IMR-90 (cell line): ENCODE data around the gene HTR3E.

Experiments
- BHLHE40 ChIP-seq: fragments of 150-350 bp; IDR thresholded peaks from 2 replicates; pipeline ENCODE4 v1.6.1; 2016; ENCODE audit warnings: mild to moderate bottlenecking, low read depth, low read length
- CEBPB ChIP-seq: IDR thresholded peaks from 2 replicates; pipeline ENCODE4 v1.6.1; 2012; ENCODE audit warnings: low read depth, low read length, improper control_type of control experiment
- CTCF ChIP-seq: conservative IDR thresholded peaks from 2 replicates; pipeline ENCODE4 v1.5.1; 2012; ENCODE audit warnings: mild to moderate bottlenecking, low read depth, low read length, improper control_type of control experiment
- FOS ChIP-seq: fragments of 150-350 bp; IDR thresholded peaks from 2 replicates; pipeline ENCODE4 v1.6.1; 2016; ENCODE audit warnings: low read depth, low read length
- MAFK ChIP-seq: IDR thresholded peaks from 2 replicates; pipeline ENCODE4 v1.6.1; 2012; ENCODE audit warnings: low read depth, low read length, improper control_type of control experiment
- MAZ ChIP-seq: IDR thresholded peaks from 2 replicates; pipeline ENCODE4 v1.6.1; 2012; ENCODE audit warnings: low read depth, mild to moderate bottlenecking, low read length, improper control_type of control experiment, moderate library complexity, borderline replicate concordance
- MXI1 ChIP-seq: IDR thresholded peaks from 2 replicates; pipeline ENCODE4 v1.6.1; 2012; ENCODE audit warnings: low read depth, mild to moderate bottlenecking, low read length, moderate library complexity, borderline replicate concordance
- NFE2L2 ChIP-seq: fragments of 150-350 bp; IDR thresholded peaks from 2 replicates; pipeline ENCODE4 v1.6.1; 2016; ENCODE audit warnings: low read depth, mild to moderate bottlenecking, low read length
- POLR2A ChIP-seq: IDR thresholded peaks from 2 replicates; pipeline ENCODE4 v1.6.1; 2012; ENCODE audit warnings: mild to moderate bottlenecking, low read depth, low read length
- RAD21 ChIP-seq: IDR thresholded peaks from 2 replicates; pipeline ENCODE4 v1.6.1; 2012; ENCODE audit warnings: low read length, improper control_type of control experiment
- RCOR1 ChIP-seq: IDR thresholded peaks from 2 replicates; pipeline ENCODE4 v1.6.1; 2012; ENCODE audit warnings: mild to moderate bottlenecking, low read length, improper control_type of control experiment; ENCODE audit not compliant: insufficient replicate concordance
- RFX5 ChIP-seq: IDR thresholded peaks from 2 replicates; pipeline ENCODE4 v1.8.0; 2012; ENCODE audit warnings: low read depth, mild to moderate bottlenecking, low read length, moderate library complexity
- SMC3 ChIP-seq: fragments of 150-350 bp; IDR thresholded peaks from 2 replicates; pipeline ENCODE4 v1.6.1; 2016; ENCODE audit warnings: low read depth, mild to moderate bottlenecking, antibody characterized with exemption, low read length, moderate library complexity
- USF2 ChIP-seq: fragments of 150-350 bp; IDR thresholded peaks from 2 replicates; pipeline ENCODE4 v1.6.1; 2017; ENCODE audit warnings: mild to moderate bottlenecking, antibody characterized with exemption, low read length, low read depth

DNA sequence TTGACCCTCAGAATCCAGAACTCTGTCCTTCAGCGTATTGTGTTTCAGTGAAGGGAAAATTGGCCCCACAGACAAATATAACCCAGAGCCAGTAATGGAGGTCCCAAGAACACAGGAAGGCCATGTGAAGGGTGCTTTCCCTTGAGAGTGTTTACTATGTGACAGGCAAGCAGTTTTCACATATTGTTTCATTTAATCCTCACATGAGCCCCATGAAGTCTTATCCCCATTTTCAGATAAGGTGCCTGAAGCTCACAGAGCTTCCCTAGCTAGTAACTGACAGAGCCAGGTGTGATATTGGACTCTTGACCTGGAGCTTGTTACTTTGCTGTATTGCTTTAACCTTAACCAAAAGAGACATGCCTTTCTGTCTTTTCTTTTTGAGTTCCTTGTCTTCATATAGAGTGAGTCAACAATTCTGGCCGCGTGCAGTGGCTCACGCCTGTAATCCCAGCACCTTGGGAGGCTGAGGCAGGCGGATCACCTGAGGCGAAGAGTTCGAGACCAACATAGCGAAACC, 48.9 kb downstream of the HTR3E start:
- TF ChIP-seq FOS (no peak), CTCF (no peak), POLR2A (no peak), USF2 (no peak), RAD21 (no peak), MAZ (no peak), RFX5 (no peak), SMC3 (no peak), BHLHE40 (no peak), RCOR1 (no peak), NFE2L2 (no peak), MAFK (no peak), MXI1 (no peak), CEBPB (no peak)
